ENCODE data around the gene UFSP1. TPM values are rescaled to one million over a fixed set of nuclear protein-coding genes. Genes with fewer than 3 reads are reported as not detected.

UFSP1 gene
- total and polyA plus RNA-seq, 2 of the 13 experiments (the other 11 are each of a cell fraction or from before 2014, with no cell fraction given) = 0.65 to 3.3 TPM

DNA sequence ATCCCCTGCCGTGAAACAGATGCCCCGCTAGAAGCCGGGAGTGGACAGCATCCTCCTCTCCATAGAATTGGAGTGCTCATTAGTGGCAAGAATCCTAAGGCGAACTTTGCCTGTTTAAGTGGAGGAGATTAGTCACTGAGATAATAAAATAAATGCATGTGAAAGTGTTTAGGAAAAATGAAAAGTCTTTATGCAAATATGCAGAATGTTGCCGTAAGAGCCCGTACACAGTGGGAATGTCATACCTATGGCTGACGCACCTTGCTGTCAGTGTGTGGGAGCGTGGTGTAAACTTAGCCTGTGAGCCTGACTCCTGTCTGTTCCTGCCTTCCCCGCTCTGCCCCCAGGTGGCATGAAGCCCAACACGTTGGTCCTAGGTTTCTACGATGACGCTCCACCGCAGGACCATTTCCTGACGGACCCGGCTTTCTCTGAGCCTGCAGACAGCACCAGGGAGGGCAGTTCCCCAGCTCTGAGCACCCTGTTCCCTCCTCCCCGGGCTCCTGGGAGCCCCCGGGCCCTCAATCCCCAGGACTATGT lies 24.1 kb downstream of the UFSP1 start (continued):
- no peak for TF ChIP-seq ZNF597 (CRISPR knock-in tag; IDR thresholded peaks at IDR 0.05)
- no peak for TF ChIP-seq HOXA3 (CRISPR knock-in tag; IDR thresholded peaks at IDR 0.05)
- TF ChIP-seq, protein P1, sequence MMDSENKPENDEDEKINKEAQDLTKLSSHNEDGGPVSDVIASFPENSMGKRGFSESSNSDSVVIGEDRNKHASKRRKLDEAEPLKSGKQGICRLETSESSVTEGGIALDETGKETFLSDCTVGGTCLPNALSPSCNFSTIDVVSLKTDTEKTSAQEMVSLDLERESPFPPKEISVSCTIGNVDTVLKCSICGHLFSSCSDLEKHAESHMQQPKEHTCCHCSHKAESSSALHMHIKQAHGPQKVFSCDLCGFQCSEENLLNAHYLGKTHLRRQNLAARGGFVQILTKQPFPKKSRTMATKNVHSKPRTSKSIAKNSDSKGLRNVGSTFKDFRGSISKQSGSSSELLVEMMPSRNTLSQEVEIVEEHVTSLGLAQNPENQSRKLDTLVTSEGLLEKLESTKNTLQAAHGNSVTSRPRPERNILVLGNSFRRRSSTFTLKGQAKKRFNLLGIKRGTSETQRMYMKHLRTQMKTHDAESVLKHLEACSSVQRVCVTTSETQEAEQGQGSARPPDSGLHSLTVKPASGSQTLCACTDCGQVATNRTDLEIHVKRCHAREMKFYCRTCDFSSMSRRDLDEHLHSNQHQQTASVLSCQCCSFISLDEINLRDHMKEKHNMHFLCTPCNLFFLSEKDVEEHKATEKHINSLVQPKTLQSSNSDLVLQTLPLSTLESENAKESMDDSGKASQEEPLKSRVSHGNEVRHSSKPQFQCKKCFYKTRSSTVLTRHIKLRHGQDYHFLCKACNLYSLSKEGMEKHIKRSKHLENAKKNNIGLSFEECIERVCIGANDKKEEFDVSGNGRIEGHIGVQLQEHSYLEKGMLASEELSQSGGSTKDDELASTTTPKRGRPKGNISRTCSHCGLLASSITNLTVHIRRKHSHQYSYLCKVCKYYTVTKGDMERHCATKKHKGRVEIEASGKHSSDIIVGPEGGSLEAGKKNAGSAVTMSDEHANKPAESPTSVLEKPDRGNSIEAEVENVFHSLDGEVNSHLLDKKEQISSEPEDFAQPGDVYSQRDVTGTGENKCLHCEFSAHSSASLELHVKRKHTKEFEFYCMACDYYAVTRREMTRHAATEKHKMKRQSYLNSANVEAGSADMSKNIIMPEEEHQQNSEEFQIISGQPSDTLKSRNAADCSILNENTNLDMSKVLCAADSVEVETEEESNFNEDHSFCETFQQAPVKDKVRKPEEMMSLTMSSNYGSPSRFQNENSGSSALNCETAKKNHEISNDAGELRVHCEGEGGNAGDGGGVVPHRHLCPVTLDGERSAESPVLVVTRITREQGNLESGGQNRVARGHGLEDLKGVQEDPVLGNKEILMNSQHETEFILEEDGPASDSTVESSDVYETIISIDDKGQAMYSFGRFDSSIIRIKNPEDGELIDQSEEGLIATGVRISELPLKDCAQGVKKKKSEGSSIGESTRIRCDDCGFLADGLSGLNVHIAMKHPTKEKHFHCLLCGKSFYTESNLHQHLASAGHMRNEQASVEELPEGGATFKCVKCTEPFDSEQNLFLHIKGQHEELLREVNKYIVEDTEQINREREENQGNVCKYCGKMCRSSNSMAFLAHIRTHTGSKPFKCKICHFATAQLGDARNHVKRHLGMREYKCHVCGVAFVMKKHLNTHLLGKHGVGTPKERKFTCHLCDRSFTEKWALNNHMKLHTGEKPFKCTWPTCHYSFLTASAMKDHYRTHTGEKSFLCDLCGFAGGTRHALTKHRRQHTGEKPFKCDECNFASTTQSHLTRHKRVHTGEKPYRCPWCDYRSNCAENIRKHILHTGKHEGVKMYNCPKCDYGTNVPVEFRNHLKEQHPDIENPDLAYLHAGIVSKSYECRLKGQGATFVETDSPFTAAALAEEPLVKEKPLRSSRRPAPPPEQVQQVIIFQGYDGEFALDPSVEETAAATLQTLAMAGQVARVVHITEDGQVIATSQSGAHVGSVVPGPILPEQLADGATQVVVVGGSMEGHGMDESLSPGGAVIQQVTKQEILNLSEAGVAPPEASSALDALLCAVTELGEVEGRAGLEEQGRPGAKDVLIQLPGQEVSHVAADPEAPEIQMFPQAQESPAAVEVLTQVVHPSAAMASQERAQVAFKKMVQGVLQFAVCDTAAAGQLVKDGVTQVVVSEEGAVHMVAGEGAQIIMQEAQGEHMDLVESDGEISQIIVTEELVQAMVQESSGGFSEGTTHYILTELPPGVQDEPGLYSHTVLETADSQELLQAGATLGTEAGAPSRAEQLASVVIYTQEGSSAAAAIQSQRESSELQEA (CRISPR knock-in tag; IDR thresholded peaks at IDR 0.05; ENCODE audit: not compliant biosample characterization) = no peak

All from HepG2 (cell line).